Natural killer cell (primary cell): Measurements from ENCODE around the gene MED17. TPM values are rescaled to one million over a fixed set of nuclear protein-coding genes. Genes with fewer than 3 reads are reported as not detected.

Experiments used
- ATAC-seq, 3 donors: fragments of 150-1000 bp in 2 of 3; fragments of 200-7000 bp in 1 of 3; cut with Tn5 transposase; 1 replicate in 1 of 3; 2 replicates in 2 of 3; pipeline ENCODE4 v1.10.0; 2021; ENCODE audit warnings: mild to moderate bottlenecking in 2 of 3, moderate library complexity in 2 of 3
- DNase-seq, 2 donors: peaks; one replicate each; pipeline versions ENCODE4 v3.0.0 to v3.0.0-alpha.2; 2013 to 2021; ENCODE audit warnings: mixed read lengths in 1 of 2
- H3K27ac ChIP-seq: one replicate; pipeline ENCODE4 v1.5.1; 2013; ENCODE audit warnings: mild to moderate bottlenecking, low read length
- H3K27me3 ChIP-seq: one replicate; pipeline ENCODE4 v1.6.1; 2013; ENCODE audit warnings: low read length; ENCODE audit not compliant: control insufficient read depth, insufficient read depth
- H3K36me3 ChIP-seq: one replicate; pipeline ENCODE4 v1.6.1; 2013; ENCODE audit warnings: low read length; ENCODE audit not compliant: control insufficient read depth, insufficient read depth
- H3K4me1 ChIP-seq: one replicate; pipeline ENCODE4 v1.6.1; 2013; ENCODE audit warnings: low read length; ENCODE audit not compliant: control insufficient read depth, insufficient read depth
- H3K4me3 ChIP-seq: one replicate; pipeline ENCODE4 v1.5.1; 2013; ENCODE audit warnings: low read length
- H3K9me3 ChIP-seq: one replicate; pipeline ENCODE4 v1.6.1; 2013; ENCODE audit warnings: low read length; ENCODE audit not compliant: control insufficient read depth, insufficient read depth
- H3K27ac Mint-ChIP-seq, 2 donors: one replicate each; pipeline ENCODE4 v1.8.0; 2022; ENCODE audit warnings: mild to moderate bottlenecking in 2 of 2, mixed read lengths in 2 of 2, moderate library complexity in 1 of 2
- H3K27me3 Mint-ChIP-seq, 2 donors: one replicate each; pipeline ENCODE4 v1.8.0; 2022; ENCODE audit warnings: low read depth in 2 of 2, mixed read lengths in 2 of 2
- H3K36me3 Mint-ChIP-seq: one replicate; pipeline ENCODE4 v1.8.0; 2022; ENCODE audit warnings: mixed read lengths
- H3K4me1 Mint-ChIP-seq, 2 donors: one replicate each; pipeline ENCODE4 v1.8.0; 2022; ENCODE audit warnings: mixed read lengths in 2 of 2
- H3K4me3 Mint-ChIP-seq: one replicate; pipeline ENCODE4 v1.8.0; 2022; ENCODE audit warnings: mild to moderate bottlenecking, moderate library complexity, mixed read lengths
- H3K9me3 Mint-ChIP-seq, 2 donors: one replicate each; pipeline ENCODE4 v1.8.0; 2022; ENCODE audit warnings: mixed read lengths in 2 of 2
- CTCF ChIP-seq: fragments of 200-600 bp; IDR thresholded peaks from one replicate; pipeline ENCODE4 v1.8.0; 2022; ENCODE audit warnings: antibody characterized with exemption
- WGBS: methylation state at CpG from one replicate; pipeline ENCODE4 v1.1.7; 2013; ENCODE audit warnings: missing lambda C conversion rate; ENCODE audit not compliant: insufficient coverage; 5-methylcytosine and 5-hydroxymethylcytosine counted together
- intact Hi-C: fragments of 100-400 bp; cut with micrococcal nuclease; formaldehyde crosslinking; loops from one replicate; pipeline ENCODE4 v1.14.2; 2022
- total RNA-seq, 4 donors: library from RNA; stranded (reverse); fragments of 120-200 nt in 1 of 4; gene quantifications; one replicate each; pipeline versions ENCODE4 v1.2.3 to v1.2.4, GENCODE V29; 2013 to 2022

MED17 gene
- total RNA-seq, 3 donors from 2014 or later (not counting 1 experiment from before 2014, with no cell fraction given) = 48.8 to 71.5 (median 66.4) TPM

GRCh38 chr11:93796441-93797231 is 12.6 kb downstream of the MED17 start:
- peak overlapping the region; percentile 43 to 47 for H3K27ac Mint-ChIP-seq
- Histone ChIP-seq H3K4me3 (no peak overlapping the region), H3K4me1 (no peaks in the 10 kb centered on the region), H3K27me3 (no peaks in the 10 kb centered on the region), H3K27ac (no peak overlapping the region), H3K9me3 (no peaks in the 10 kb centered on the region), H3K36me3 (peaks cover 77% of the 10 kb centered on the region)
- ATAC-seq (no peak), DNase-seq (no peak)
- no peak for TF ChIP-seq CTCF
- peaks cover 24% of the 10 kb centered on the region for H3K36me3 Mint-ChIP-seq
- H3K4me1 Mint-ChIP-seq = peaks cover 10 to 19% of the 10 kb centered on the region in 2 donors
- H3K27me3 Mint-ChIP-seq = no peaks in the 10 kb centered on the region
- intact Hi-C loops = no loop called here
- H3K4me3 Mint-ChIP-seq = no peak overlapping the region
- no peaks in the 10 kb centered on the region for H3K9me3 Mint-ChIP-seq
- 81% methylated on average over 5 of the region's 6 CpGs for WGBS

GRCh38 chr11:93801366-93801765 is 17.3 kb downstream of the MED17 start:
- Mint-ChIP-seq H3K36me3 (peaks cover 29% of the 10 kb centered on the region), H3K27me3 (no peaks in the 10 kb centered on the region), H3K9me3 (no peaks in the 10 kb centered on the region), H3K27ac (no peak overlapping the region), H3K4me3 (no peak overlapping the region), H3K4me1 (peaks cover 16% of the 10 kb centered on the region in 2 donors)
- no CpG with 5 or more reads among the region's 2 CpGs for WGBS
- no peak for TF ChIP-seq CTCF
- H3K9me3 ChIP-seq = no peaks in the 10 kb centered on the region
- no peaks in the 10 kb centered on the region for H3K4me1 ChIP-seq
- no peak overlapping the region for H3K4me3 ChIP-seq
- no peak for DNase-seq
- no peak for ATAC-seq
- no peaks in the 10 kb centered on the region for H3K27me3 ChIP-seq
- H3K36me3 ChIP-seq = peaks cover 69% of the 10 kb centered on the region
- intact Hi-C loops = no loop called here
- no peak overlapping the region for H3K27ac ChIP-seq

- Histone ChIP-seq H3K9me3 (no peaks in the 10 kb centered on the region), H3K27ac (no peak overlapping the region), H3K27me3 (no peaks in the 10 kb centered on the region), H3K4me1 (no peaks in the 10 kb centered on the region), H3K4me3 (no peak overlapping the region), H3K36me3 (peaks cover 65% of the 10 kb centered on the region)
- no peak for ATAC-seq
- Mint-ChIP-seq H3K27ac (peak overlapping the region in 1 of 2 donors; percentile 25), H3K9me3 (no peaks in the 10 kb centered on the region), H3K4me1 (peaks cover 12 to 14% of the 10 kb centered on the region in 2 donors), H3K36me3 (peaks cover 8% of the 10 kb centered on the region), H3K27me3 (no peaks in the 10 kb centered on the region), H3K4me3 (no peak overlapping the region)
- intact Hi-C loops = no loop called here
- DNase-seq = no peak
- no peak for TF ChIP-seq CTCF
- WGBS = no CpG with 5 or more reads among the region's 2 CpGs
Observed at GRCh38 chr11:93804879-93805278, 20.8 kb downstream of the MED17 start.
